ENCODE measurements around the gene LRP8. TPM values are rescaled to one million over a fixed set of nuclear protein-coding genes. Genes with fewer than 3 reads are reported as not detected.
"Not testable (repeated sequence)": the region's sequence is repeated elsewhere in the genome, so short reads cannot be mapped to it uniquely, and the experiment has no call there.

Gene LRP8
- total and polyA plus RNA-seq, 2 of the 13 experiments (the other 11 are each of a cell fraction or from before 2014, with no cell fraction given): 17.3 to 17.4 TPM

DNA sequence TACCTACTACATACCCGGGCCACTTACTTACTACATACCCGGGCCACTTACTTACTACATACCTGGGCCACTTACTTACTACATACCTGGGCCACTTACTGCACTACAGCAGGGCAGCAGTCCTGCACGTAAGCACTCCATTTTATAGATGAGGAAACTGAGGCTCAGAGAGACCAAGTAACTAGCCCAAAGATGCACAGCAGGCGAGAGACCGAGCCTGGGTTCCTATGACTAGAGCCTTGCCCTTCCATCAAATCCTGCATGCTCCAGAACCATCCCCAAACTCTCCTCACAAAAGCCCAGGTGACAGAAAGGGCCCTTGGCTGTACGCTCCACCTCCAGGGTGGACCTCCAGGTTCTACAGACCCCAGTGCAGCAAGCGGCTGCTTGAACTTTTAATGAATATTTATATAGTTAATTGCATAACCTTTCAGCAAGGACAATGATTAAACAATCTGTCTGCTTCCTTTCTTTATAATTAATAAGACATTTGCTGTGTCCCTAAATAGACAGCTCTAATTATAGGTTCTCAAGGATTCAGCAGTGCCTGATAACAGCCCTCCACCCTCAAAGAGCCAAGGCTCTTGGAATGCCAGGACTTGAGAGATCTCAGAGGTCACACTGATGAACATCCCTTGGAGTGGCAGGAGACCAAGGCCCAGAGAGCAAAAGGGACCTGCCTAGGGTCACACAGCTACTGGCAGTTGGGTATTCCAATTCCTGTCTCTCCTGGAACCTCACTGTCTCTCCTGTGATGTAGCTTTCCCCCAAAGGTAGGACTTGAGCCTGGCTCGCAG, 43.4 kb downstream of the LRP8 start:
- H3K4me3 ChIP-seq (replicated peaks in 1 of 3; ENCODE audit: insufficient read depth in 1 of 3, low read depth in 2 of 3, low read length in 3 of 3): no peak overlapping the region
- H3K4me1 ChIP-seq (ENCODE audit: insufficient read depth, low read length): no peaks in the 10 kb centered on the region
- 96% methylated on average over 8 of the region's 8 CpGs for WGBS (ENCODE audit: low lambda C conversion rate)
- in situ Hi-C loops (cut with HindIII; ENCODE audit: extremely low pct_ligation_motif_present, low pct_unique_long_range_greater_than_20kb) (no loop called here), intact Hi-C loops (cut with micrococcal nuclease; ENCODE audit: unreplicated experiment) (no loop called here)
- peaks cover 6 to 51% of the 10 kb centered on the region in 2 experiments; a peak in 4 of 5 replicates for H3K36me3 ChIP-seq (replicated peaks in 1 of 2; ENCODE audit: control insufficient read depth in 1 of 2, insufficient read depth in 2 of 2, low read length in 2 of 2)
- no peaks in the 10 kb centered on the region for H3K9me3 ChIP-seq (ENCODE audit: low read length)
- no peaks in the 10 kb centered on the region for H4K20me1 ChIP-seq (ENCODE audit: insufficient read depth, low read length)
- no peak overlapping the region for H3K4me2 ChIP-seq (ENCODE audit: low read depth, low read length)
- no peak for FAIRE-seq
- ATAC-seq: no peak
- TF ChIP-seq ZNF768 (CRISPR knock-in tag; IDR thresholded peaks at IDR 0.05): peak; percentile 51; the same call in 1 of the 2 replicates
- TF ChIP-seq ZNF761 (CRISPR knock-in tag; conservative IDR thresholded peaks at IDR 0.05): no peak
- TF ChIP-seq STAG1 (CRISPR knock-in tag; IDR thresholded peaks at IDR 0.05): no peak
- POLR2A ChIA-PET: no interaction called here
- BruUV-seq (replicated peaks): no TSS peak
- no peaks in the 10 kb centered on the region for H3K79me2 ChIP-seq (ENCODE audit: insufficient read depth, low read length)
- no peak for DNase-seq (ENCODE audit: low spot score)
- no peak overlapping the region for H3K9ac ChIP-seq (ENCODE audit: insufficient read depth, low read depth, low read length)
- no peaks in the 10 kb centered on the region for H3K27me3 ChIP-seq (ENCODE audit: control insufficient read depth in 1 of 2, insufficient read depth in 2 of 2, low read length in 2 of 2)
- H3K27ac ChIP-seq (ENCODE audit: extremely low read length, insufficient read depth, low read length): no peak overlapping the region
- no peak overlapping the region for H2AFZ ChIP-seq (ENCODE audit: low read length)
- CTCF ChIA-PET (ENCODE audit: low intra/inter-chr PET ratio, low total read pairs): no interaction called here

DNA sequence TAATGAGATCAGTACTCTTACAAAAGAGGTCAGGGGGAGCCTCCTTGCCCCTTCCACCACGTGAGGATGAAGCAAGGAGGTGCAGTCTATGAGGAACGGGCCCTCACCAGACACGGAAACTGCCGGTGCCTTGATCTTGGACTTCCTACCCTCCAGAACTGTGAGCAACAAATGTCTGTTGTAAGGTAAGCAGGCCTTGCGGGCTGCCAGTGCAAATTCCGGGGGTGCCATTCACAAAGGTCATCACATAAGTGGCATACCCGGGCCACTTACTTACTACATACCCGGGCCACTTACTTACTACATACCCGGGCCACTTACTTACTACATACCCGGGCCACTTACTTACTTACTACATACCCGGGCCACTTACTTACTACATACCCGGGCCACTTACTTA, 44.7 kb downstream of the LRP8 start:
- H3K27me3 ChIP-seq (ENCODE audit: control insufficient read depth in 1 of 2, insufficient read depth in 2 of 2, low read length in 2 of 2); H3K9ac ChIP-seq (ENCODE audit: insufficient read depth, low read depth, low read length); BruUV-seq (replicated peaks); H4K20me1 ChIP-seq (ENCODE audit: insufficient read depth, low read length); H3K27ac ChIP-seq (ENCODE audit: extremely low read length, insufficient read depth, low read length); H3K4me2 ChIP-seq (ENCODE audit: low read depth, low read length); DNase-seq (ENCODE audit: low spot score); POLR2A ChIA-PET; FAIRE-seq; H3K9me3 ChIP-seq (ENCODE audit: low read length); in situ Hi-C loops (cut with HindIII; ENCODE audit: extremely low pct_ligation_motif_present, low pct_unique_long_range_greater_than_20kb); H3K79me2 ChIP-seq (ENCODE audit: insufficient read depth, low read length); H3K4me1 ChIP-seq (ENCODE audit: insufficient read depth, low read length); ATAC-seq; intact Hi-C loops (cut with micrococcal nuclease; ENCODE audit: unreplicated experiment); H3K4me3 ChIP-seq (replicated peaks in 1 of 3; ENCODE audit: insufficient read depth in 1 of 3, low read depth in 2 of 3, low read length in 3 of 3); H2AFZ ChIP-seq (ENCODE audit: low read length); CTCF ChIA-PET (ENCODE audit: low intra/inter-chr PET ratio, low total read pairs): not testable (repeated sequence)
- 96% methylated on average over 11 of the region's 12 CpGs for WGBS (ENCODE audit: low lambda C conversion rate)
- H3K36me3 ChIP-seq (replicated peaks in 1 of 2; ENCODE audit: control insufficient read depth in 1 of 2, insufficient read depth in 2 of 2, low read length in 2 of 2): peaks cover 4 to 39% of the 10 kb centered on the region in 2 experiments
